Activated CD4-positive, CD25-positive, alpha-beta regulatory T cell treated with anti-CD3 and anti-CD28 coated beads, Interleukin-2, amount 50 U/mL, for 72 hours (primary cell): ENCODE results near the gene FOXO3.

Experiments
- DNase-seq: peaks from one replicate; pipeline ENCODE4 v3.0.0; 2021

Gene FOXO3

GRCh38 chr6:108716801-108717791 is 156.4 kb downstream of the FOXO3 start:
- no peak for DNase-seq

GRCh38 chr6:108719477-108719876 is 158.8 kb downstream of the FOXO3 start:
- DNase-seq = no peak

- no peak for DNase-seq
These were observed 160.1 kb downstream of the FOXO3 start for GRCh38 chr6:108720827-108721226.

GRCh38 chr6:108721286-108721685 is 160.6 kb downstream of the FOXO3 start:
- no peak for DNase-seq

GRCh38 chr6:108723594-108723993 is 162.9 kb downstream of the FOXO3 start:
- DNase-seq = no peak

GRCh38 chr6:108726726-108727339 is 166.1 kb downstream of the FOXO3 start:
- no peak for DNase-seq

GRCh38 chr6:108727966-108728730 is 167.4 kb downstream of the FOXO3 start:
- DNase-seq = no peak

GRCh38 chr6:108728826-108729225 is 168.1 kb downstream of the FOXO3 start:
- no peak for DNase-seq

GRCh38 chr6:108730635-108731515 is 170.2 kb downstream of the FOXO3 start:
- no peak for DNase-seq

GRCh38 chr6:108732091-108732870 is 171.6 kb downstream of the FOXO3 start:
- no peak for DNase-seq

- DNase-seq = no peak
These were observed 172.3 kb downstream of the FOXO3 start for GRCh38 chr6:108733051-108733450.

- no peak for DNase-seq
These were observed 173.1 kb downstream of the FOXO3 start for GRCh38 chr6:108733706-108734265.
